ENCODE data around the gene PRKN.

GRCh38 chr6:162325051-162325450 lies 402.5 kb downstream of the PRKN start:
- TF ChIP-seq, protein P1, sequence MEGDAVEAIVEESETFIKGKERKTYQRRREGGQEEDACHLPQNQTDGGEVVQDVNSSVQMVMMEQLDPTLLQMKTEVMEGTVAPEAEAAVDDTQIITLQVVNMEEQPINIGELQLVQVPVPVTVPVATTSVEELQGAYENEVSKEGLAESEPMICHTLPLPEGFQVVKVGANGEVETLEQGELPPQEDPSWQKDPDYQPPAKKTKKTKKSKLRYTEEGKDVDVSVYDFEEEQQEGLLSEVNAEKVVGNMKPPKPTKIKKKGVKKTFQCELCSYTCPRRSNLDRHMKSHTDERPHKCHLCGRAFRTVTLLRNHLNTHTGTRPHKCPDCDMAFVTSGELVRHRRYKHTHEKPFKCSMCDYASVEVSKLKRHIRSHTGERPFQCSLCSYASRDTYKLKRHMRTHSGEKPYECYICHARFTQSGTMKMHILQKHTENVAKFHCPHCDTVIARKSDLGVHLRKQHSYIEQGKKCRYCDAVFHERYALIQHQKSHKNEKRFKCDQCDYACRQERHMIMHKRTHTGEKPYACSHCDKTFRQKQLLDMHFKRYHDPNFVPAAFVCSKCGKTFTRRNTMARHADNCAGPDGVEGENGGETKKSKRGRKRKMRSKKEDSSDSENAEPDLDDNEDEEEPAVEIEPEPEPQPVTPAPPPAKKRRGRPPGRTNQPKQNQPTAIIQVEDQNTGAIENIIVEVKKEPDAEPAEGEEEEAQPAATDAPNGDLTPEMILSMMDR (IDR thresholded peaks at IDR 0.05), result no peak
- no peak for TF ChIP-seq POLR2A (IDR thresholded peaks at IDR 0.05)
